ENCODE results near the gene FAM120AOS. TPM values are rescaled to one million over a fixed set of nuclear protein-coding genes. Genes with fewer than 3 reads are reported as not detected.

FAM120AOS gene
- total RNA-seq, 1 donor from 2014 or later, result 36.4 TPM

GRCh38 chr9:93483497-93483896 is 30.1 kb upstream of the FAM120AOS start:
- Mint-ChIP-seq H3K4me1 (ENCODE audit: unreplicated experiment) (peaks cover 39% of the 10 kb centered on the region), H3K4me3 (ENCODE audit: unreplicated experiment) (no peak overlapping the region), H3K27ac (ENCODE audit: unreplicated experiment) (no peak overlapping the region), H3K27me3 (ENCODE audit: unreplicated experiment) (no peaks in the 10 kb centered on the region), H3K36me3 (ENCODE audit: unreplicated experiment) (peaks cover 23% of the 10 kb centered on the region), H3K9me3 (ENCODE audit: unreplicated experiment) (no peaks in the 10 kb centered on the region)
- no peak for DNase-seq (ENCODE audit: extremely low spot score, unreplicated experiment)
- no peak for TF ChIP-seq CTCF (IDR thresholded peaks at IDR 0.05)

- peaks cover 41% of the 10 kb centered on the region for H3K4me1 Mint-ChIP-seq (ENCODE audit: unreplicated experiment)
- no peaks in the 10 kb centered on the region for H3K9me3 Mint-ChIP-seq (ENCODE audit: unreplicated experiment)
- no peak overlapping the region for H3K4me3 Mint-ChIP-seq (ENCODE audit: unreplicated experiment)
- no peak for DNase-seq (ENCODE audit: extremely low spot score, unreplicated experiment)
- no peak for TF ChIP-seq CTCF (IDR thresholded peaks at IDR 0.05)
- no peak overlapping the region for H3K27ac Mint-ChIP-seq (ENCODE audit: unreplicated experiment)
- H3K36me3 Mint-ChIP-seq (ENCODE audit: unreplicated experiment), result peaks cover 17% of the 10 kb centered on the region
- no peaks in the 10 kb centered on the region for H3K27me3 Mint-ChIP-seq (ENCODE audit: unreplicated experiment)
These were observed 27.4 kb upstream of the FAM120AOS start for GRCh38 chr9:93480728-93481324.

GRCh38 chr9:93480262-93480661 is 26.9 kb upstream of the FAM120AOS start:
- H3K9me3 Mint-ChIP-seq (ENCODE audit: unreplicated experiment), result no peaks in the 10 kb centered on the region
- H3K4me3 Mint-ChIP-seq (ENCODE audit: unreplicated experiment), result no peak overlapping the region
- no peaks in the 10 kb centered on the region for H3K27me3 Mint-ChIP-seq (ENCODE audit: unreplicated experiment)
- H3K36me3 Mint-ChIP-seq (ENCODE audit: unreplicated experiment), result peaks cover 14% of the 10 kb centered on the region
- H3K27ac Mint-ChIP-seq (ENCODE audit: unreplicated experiment), result no peak overlapping the region
- H3K4me1 Mint-ChIP-seq (ENCODE audit: unreplicated experiment), result peaks cover 44% of the 10 kb centered on the region
- DNase-seq (ENCODE audit: extremely low spot score, unreplicated experiment), result no peak
- TF ChIP-seq CTCF (IDR thresholded peaks at IDR 0.05), result no peak

- no peak for TF ChIP-seq CTCF (IDR thresholded peaks at IDR 0.05)
- Mint-ChIP-seq H3K27ac (ENCODE audit: unreplicated experiment) (no peak overlapping the region), H3K4me3 (ENCODE audit: unreplicated experiment) (no peak overlapping the region), H3K36me3 (ENCODE audit: unreplicated experiment) (peaks cover 14% of the 10 kb centered on the region), H3K27me3 (ENCODE audit: unreplicated experiment) (no peaks in the 10 kb centered on the region), H3K9me3 (ENCODE audit: unreplicated experiment) (no peaks in the 10 kb centered on the region), H3K4me1 (ENCODE audit: unreplicated experiment) (peaks cover 46% of the 10 kb centered on the region)
- no peak for DNase-seq (ENCODE audit: extremely low spot score, unreplicated experiment)
These were observed 26.3 kb upstream of the FAM120AOS start for GRCh38 chr9:93479726-93480125.

- Mint-ChIP-seq H3K9me3 (ENCODE audit: unreplicated experiment) (no peaks in the 10 kb centered on the region), H3K27me3 (ENCODE audit: unreplicated experiment) (no peaks in the 10 kb centered on the region), H3K36me3 (ENCODE audit: unreplicated experiment) (peaks cover 10% of the 10 kb centered on the region), H3K27ac (ENCODE audit: unreplicated experiment) (peak overlapping the region; percentile 0), H3K4me1 (ENCODE audit: unreplicated experiment) (peaks cover 39% of the 10 kb centered on the region), H3K4me3 (ENCODE audit: unreplicated experiment) (no peak overlapping the region)
- DNase-seq (ENCODE audit: extremely low spot score, unreplicated experiment), result no peak
- TF ChIP-seq CTCF (IDR thresholded peaks at IDR 0.05), result no peak
These were observed 24.0 kb upstream of the FAM120AOS start for GRCh38 chr9:93477397-93477796.
